HG02840 (cell line): Measurements from ENCODE around the gene NBEAL2.

ENCODE experiments used
- ATAC-seq: cut with Tn5 transposase; IDR thresholded peaks from one replicate; pipeline ENCODE4 v1.9.1; 2021; ENCODE audit warnings: mild to moderate bottlenecking, moderate library complexity, moderate number of reproducible peaks; ENCODE audit not compliant: unreplicated experiment, low FRiP score

NBEAL2 gene

GRCh38 chr3:46982546-46982945 lies 3.1 kb downstream of the NBEAL2 start:
- no peak for ATAC-seq

- no peak for ATAC-seq
Measured at GRCh38 chr3:46984591-46985459, 5.4 kb downstream of the NBEAL2 start.

DNA sequence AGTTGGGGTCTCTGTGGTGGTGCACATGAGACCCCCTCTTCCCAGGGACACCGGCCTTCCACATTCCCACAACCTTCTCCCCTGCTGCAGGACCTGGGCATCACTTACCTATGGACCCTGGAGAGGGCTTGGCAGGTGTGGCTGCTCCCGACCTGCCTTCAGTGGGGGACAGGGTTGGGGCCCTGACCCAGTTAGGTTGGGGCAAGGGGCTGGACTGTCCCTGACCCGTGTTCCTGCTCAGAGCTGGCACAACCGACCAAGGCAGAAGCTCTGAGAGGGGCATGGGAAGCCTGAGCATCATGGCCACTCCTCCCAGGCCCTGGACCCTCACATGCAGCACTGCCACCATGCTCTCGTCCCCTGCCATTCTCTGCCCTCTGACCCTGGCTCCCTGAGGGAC lies 6.1 kb downstream of the NBEAL2 start:
- ATAC-seq, result no peak

GRCh38 chr3:46986055-46986730 lies 6.7 kb downstream of the NBEAL2 start:
- ATAC-seq, result no peak

DNA sequence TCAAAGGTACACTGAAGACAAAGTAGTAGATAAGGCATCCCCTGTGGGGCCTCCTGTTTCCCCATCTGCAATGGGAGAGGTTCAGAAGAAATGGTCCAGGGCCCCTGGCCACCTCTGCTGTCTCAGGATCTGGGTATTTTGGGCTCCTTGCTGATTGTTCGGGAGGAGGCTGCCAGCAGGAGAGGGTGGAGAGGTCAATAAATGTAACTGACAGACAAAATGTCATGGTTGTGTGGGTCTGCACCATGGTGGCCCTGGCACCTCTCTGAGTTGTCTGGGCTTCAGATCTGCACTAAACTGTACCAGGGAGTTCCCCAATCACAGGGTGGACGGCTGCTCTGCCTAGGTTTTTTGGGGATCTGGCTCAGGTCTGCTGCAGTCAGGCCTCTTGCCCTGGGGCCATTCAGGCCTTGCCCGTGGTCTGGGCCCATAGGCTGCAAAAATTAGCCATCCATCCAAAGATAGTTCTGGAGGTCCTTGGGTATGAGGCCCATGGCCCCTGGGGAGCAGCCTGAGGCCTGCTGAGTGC lies 7.4 kb downstream of the NBEAL2 start:
- ATAC-seq, result no peak

DNA sequence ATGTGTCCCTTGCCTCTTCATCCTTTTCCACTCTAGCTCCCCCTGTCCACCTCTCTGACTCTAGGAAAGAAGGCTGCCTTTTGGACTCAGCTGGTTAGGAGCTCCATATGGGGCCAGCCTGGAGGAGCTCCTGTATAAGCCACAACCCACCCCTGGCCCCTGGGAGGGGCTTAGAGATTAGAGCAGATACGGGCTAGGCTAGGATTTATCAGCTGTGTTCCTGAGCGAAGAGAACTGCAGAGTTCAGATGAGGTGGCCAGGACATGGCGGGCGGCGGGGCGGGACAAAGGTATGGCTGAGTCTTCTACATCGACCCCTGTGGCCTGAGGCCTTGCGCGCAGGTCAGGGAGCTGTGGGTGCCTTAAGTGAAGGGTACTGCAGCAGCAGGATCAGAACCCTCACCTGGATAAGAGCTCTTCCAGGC lies 7.9 kb downstream of the NBEAL2 start:
- ATAC-seq, result no peak

- ATAC-seq, result peak; percentile 57
Measured at GRCh38 chr3:46987743-46988401, 8.4 kb downstream of the NBEAL2 start.

GRCh38 chr3:46988616-46989015 lies 9.2 kb downstream of the NBEAL2 start:
- ATAC-seq, result no peak

DNA sequence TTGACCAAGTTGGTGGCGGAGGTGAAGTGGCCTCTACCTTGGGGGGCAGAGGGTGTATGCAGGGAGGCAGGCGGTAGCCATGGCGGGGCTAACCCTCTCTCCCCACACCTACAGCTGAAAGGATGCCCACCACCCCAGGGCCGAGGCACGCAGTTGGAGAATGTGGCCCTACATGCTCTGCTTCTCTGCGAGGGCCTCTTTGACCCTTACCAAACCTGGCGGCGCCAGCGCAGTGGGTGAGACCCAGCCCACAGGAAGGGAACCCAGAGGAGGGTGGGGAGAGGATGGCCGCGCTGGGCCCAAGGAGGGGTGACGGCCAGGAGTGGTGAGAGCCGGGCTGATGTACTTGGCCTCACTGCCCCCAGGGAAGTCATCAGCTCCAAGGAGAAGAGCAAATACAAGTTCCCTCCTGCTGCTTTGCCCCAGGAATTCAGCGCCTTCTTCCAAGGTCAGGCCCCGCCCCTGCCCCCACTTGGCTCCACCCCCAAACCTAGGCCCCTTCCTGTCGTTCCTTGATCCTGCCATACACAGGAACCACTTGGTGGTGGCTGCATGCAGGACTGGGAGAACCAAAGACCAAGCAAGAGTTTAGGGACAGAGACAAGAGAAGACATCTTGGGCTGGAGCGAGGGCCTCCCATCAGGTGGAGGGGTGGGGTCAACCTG lies 9.8 kb downstream of the NBEAL2 start:
- no peak for ATAC-seq

DNA sequence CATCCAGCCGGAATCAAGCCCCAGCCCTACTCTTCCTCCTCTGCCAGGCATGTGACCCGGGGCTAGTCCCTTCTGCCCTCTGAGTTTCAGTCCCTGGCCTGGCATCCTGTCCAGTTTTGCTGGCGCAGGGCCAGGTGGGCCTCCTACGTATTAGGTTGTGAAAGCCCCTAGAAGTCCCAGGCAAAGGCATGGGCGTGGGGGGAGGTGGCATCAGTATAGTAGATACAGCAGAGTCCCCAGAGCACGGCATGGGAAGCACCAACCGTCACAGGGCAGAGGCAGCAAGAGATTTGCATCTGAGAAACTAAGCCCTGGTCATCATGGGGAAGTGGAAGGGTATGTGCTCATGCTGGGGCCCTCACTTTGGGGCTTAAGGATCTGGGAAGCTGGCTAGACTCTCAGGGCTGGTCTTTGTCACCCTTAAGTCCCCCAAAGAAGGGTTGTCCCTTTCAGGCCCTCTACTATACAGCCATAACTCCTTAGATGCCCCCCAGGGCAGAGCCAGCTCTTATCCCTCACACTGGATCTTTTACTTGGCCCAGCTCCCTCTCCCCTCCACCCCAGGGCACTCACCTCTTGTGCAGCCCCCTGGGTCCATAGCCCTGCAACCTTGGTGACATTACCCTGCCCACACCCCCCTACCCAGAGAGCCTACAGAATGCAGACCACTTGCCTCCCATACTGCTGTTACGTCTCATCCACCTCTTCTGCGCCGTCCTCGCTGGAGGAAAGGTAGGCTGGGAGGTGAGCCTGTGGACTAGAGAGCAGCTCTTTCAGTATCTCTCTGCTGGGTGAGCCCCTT lies 11.3 kb downstream of the NBEAL2 start:
- ATAC-seq, result no peak

GRCh38 chr3:46991406-46992165 lies 12.1 kb downstream of the NBEAL2 start:
- ATAC-seq, result no peak

DNA sequence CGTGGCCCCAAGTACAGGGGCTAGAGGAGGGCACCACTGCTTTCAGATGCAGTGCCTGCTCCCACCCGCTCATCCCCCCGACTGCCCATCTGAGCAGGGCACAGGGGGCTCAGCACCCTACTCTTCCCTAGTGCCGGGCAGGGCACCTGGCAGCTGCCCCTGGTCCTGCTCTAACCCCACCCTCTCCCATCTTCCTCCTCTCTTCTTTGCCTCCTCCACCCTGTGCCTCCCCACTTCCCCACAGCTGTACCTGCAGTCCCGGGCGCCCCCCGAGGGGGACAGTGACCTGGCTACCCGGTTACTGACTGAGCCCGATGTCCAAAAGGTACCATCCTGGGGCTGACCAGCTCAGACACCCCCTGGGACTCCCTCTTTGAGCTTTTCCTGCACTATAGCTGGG lies 12.8 kb downstream of the NBEAL2 start:
- no peak for ATAC-seq

DNA sequence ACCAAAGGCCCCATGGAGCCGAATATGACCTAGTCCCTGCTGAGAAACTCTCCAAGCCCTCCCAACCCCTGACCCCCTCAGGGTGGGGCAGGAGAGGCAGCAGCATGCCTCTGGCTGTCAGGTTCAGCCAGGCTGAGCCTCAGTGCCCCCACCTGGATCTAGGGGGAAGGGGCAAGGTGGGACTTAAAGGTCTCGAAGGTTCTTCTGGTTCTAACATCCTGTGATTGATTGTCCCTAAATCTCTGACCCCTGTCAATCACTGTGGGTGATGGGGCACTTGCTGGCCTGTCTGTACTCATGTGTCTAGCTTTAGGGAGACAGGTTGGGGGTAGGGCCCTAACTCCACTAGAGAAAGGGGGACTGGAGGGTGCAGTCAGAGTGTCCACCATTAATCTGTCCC lies 13.8 kb downstream of the NBEAL2 start:
- ATAC-seq, result no peak

DNA sequence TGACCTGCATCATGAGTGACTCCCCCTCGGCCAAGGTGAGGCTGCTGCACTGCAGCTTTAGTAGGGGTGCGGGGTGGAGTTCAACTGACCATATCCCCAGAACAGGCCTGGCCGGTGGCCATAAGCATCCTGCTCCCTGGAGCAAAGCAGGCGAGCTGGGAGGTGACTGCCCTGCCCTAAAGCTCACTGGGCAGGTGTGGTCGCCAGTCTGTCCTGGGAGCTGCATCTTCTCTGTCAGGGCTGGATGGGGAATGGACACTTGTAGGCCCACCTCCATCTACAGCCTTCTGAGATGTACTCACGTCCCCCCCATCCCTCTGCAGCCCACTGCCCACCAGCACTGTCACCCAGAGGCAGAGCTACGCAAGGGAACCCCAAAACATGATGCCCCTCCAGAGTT lies 14.5 kb downstream of the NBEAL2 start:
- no peak for ATAC-seq

DNA sequence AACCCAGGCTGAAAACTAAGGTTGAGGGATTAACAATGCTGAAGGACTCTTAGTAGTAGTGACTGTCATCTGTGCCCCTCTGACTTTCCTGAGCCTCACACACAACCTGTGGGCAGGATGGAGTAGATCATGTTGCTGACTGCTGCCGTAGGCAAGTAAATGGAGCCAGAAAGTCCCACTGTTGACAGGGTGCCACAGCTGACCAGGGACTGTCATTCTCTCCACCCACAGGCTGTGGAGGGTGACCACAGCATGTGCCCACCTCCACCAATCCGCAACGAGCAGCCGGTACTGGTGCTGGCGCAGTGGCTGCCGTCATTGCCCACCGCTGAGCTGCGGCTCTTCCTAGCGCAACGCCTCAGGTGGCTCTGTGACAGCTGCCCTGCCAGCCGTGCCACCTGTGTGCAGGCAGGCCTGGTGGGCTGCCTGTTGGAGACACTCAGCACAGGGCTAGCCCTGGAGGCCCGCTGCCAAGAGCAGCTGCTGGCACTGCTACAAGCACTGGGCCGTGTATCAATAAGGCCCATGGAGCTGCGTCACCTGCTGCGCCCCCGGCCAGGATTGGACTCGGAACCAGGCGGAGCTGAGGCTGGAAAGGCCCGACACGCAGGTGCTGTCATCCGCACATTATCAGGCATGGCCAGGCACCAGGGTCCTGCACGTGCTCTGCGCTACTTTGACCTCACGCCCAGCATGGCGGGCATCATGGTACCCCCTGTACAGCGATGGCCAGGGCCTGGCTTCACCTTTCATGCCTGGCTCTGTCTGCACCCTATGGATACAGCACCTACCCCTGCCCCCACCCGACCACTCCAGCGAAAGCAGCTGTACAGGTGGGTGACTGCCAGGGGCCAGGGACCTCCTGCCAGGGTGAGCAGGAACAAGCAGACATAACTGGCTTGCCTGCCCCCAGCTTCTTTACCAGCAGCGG lies 15.6 kb downstream of the NBEAL2 start:
- no peak for ATAC-seq

GRCh38 chr3:46995901-46996562 lies 16.6 kb downstream of the NBEAL2 start:
- ATAC-seq, result no peak

DNA sequence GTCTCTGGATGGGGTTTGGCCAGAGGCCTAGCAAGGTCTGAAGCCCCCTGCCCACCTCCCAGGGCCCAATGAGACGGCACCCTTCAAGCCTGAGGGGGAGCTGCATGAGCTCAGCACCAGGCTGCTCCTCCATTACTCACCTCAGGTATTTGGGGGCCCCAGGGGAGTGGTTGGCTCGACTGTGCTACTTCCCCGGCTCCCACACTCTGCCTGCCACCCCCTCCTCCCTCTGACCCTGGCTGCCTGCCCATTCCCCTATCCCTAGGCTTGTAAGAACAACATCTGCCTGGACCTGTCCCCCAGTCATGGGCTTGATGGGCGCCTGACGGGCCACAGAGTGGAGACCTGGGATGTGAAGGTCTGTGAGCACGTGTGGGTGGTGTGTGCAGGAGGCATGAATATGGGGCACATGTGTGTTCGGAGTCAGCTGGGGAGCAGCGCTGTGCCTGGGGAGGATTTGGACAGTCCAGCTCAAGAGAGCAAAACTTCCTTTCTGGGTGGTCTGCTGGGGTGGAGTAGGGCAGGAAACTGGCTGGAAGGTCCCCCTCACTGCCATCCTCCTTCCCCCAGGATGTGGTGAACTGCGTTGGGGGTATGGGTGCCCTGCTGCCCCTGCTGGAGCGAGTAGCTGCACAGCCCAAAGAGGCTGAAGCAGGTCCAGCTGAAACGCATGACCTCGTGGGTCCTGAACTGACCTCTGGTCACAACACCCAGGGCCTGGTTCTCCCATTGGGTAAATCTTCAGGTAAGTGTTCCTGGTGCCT lies 17.4 kb downstream of the NBEAL2 start:
- no peak for ATAC-seq
